HCEC 1CT (cell line): Measurements from ENCODE around the gene RGS1.

Experiments
- DNase-seq: peaks from one replicate; pipeline ENCODE4 v3.0.0-alpha.2; 2017

RGS1 gene

GRCh38 chr1:192584866-192585265, 9.3 kb downstream of the RGS1 start:
- DNase-seq: no peak

GRCh38 chr1:192587386-192588266, 12.1 kb downstream of the RGS1 start:
- DNase-seq: no peak

DNA sequence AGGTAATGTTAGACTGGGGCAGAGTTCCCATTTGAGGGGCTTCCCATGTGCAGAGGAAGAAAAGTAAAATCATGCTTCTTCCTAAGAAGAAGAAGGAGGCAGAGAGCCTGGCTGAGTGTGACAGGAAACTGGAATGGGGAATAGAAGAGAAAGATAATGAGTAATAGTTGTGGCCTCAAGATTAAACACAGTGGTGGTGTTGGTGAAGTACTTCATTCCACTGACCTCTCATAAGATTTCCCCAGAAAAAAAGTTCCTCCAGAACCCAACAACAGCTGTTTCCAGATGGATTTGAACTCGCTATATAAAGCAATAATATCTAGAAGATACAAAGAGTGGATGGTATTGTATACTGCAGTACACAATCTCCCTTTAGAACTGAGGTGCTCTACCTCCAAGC, 13.0 kb downstream of the RGS1 start:
- peak; percentile 81 for DNase-seq

GRCh38 chr1:192589813-192590212, 14.2 kb downstream of the RGS1 start:
- DNase-seq: peak; percentile 68

- DNase-seq: no peak
These were observed 16.9 kb downstream of the RGS1 start for GRCh38 chr1:192592517-192592916.

GRCh38 chr1:192592981-192593708, 17.6 kb downstream of the RGS1 start:
- peak; percentile 39 for DNase-seq

DNA sequence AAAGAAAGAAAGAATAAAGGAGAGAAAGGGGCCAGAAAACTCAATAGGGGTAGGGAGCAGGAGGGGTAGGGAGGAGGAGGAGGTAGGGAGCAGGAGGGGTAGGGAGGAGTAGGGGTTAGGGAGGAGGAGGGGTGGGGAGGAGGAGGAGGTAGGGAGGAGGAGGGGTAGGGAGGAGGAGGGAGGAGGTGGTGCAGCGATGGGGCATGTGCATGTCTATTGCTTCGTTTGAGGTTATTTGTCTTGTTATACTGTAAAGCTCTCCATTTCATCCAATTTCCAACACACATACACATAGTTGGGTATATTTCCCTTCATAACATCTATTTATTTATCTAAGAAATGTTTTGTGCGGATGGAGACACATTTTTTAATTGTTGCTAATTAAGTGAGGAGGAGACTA, 19.7 kb downstream of the RGS1 start:
- no peak for DNase-seq

DNA sequence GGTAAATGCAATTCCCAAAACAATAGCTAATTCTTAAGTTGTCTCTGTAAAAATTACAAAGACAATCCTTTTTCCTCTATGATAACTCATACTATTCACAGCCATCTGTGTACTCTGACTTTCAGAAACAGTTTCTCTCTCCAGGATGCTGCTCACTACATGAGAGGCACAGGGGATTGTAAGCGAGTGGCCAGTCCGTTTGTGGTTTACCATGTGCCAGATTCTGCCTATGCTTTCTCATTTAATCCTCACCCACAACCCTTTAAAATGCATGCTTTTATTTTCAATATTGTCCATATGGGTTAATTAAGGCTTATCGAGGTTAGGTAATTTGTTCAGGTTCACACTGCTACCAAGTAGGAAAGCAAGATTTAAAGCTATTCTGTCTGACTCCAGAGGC, 23.0 kb downstream of the RGS1 start:
- DNase-seq: no peak

DNA sequence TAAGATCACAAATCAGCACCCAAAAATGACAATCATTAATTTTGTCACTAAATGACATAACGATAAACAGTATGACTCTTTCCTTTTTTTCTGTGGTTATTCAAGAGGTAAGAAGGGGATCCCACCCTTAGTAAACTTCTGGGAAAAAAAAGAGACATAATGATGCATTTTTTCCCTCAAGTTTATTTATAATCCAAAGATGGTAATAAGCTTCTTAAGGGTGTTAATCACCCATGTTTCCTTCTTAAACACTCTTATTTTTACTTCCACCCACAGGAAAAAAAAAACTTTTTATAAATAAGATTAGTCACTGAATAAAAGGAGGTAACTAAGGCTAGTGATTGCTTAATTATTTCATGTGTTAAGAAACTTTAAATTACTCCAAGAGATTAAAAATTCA, 24.7 kb downstream of the RGS1 start:
- no peak for DNase-seq

DNA sequence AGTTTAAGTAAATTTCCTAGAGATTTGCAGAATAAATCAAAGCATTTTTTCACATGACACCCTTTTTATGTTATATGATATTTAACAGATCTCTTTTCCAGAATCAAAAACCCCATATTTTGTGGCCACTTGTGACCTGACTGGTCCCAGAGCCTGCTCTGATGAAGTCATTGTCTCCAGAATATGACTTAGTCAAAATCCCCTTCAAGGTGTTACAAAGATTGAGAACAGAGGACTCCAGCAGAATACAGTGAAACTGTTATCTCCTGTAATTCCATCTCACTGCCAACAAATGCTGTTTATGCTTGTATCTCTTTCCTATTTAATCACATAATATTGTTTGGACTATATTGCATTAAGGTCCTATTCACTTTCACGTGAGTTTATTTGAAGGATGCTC, 25.6 kb downstream of the RGS1 start:
- DNase-seq: no peak

DNA sequence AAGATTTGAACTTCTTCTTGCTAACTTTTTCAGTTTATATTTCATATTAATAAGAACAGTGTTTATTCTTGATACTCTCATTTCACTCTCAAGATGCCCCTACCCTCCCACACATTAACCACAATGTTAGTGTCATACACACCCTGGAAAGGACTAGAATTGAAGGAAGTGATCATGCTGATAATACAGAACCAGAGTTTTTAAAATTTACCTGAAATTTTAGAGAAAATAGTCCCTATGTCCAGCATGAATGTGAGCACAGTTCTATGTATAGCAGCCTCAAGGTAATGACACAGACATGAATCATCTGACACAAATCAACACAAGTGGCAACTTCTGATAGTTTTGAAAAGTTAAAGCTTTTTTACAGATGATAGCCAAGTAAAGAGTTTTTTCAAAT, 26.0 kb downstream of the RGS1 start:
- peak; percentile 52 for DNase-seq

GRCh38 chr1:192602757-192603156, 27.2 kb downstream of the RGS1 start:
- DNase-seq: no peak

GRCh38 chr1:192603218-192603787, 27.7 kb downstream of the RGS1 start:
- DNase-seq: no peak

DNA sequence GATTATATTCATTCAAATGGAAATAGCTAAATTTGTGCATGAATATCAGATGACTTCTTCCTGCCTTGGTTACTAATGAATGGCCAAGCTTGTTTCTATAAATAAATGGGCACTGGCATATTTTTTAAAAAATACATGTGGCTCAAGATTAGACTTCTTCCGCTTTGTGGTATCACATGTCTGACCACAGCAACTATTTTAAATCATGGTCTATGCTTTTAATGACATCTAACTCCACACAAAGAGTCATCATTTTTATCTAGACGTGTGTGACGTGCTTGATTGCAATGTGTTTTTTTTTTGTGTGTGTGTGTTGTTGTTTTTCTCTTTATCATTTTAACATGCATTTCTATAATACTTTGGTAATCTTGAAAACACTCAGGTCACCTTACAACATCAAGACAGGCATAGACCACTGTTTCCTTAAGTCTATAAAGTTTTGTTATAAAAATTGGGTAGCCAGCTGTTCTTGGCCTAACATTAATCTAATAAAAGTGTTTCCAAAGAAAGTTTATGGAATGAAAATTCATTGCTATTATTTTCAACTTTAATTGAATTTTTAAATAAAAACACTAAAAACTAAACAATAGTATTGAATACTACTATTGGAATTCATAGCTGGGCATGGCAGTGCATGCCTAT, 29.5 kb downstream of the RGS1 start:
- DNase-seq: no peak

DNA sequence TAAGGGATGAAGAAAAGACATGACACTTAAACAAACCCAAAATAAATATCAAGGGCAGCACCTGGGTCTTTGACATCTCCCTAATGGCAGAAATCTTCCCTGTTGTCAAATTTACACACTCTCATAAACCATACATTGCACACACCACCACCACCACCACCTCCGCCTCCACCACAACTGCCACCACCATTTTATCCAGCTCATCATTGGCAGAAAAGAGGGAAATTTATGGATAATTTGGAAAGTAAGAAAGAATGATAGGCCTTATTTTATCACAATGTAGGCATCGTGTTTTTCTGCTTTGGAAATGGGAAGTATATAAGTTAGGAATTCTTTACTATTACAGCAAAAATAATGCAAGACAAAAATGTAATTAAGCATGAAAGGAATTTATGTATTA, 33.1 kb downstream of the RGS1 start:
- DNase-seq: no peak

DNA sequence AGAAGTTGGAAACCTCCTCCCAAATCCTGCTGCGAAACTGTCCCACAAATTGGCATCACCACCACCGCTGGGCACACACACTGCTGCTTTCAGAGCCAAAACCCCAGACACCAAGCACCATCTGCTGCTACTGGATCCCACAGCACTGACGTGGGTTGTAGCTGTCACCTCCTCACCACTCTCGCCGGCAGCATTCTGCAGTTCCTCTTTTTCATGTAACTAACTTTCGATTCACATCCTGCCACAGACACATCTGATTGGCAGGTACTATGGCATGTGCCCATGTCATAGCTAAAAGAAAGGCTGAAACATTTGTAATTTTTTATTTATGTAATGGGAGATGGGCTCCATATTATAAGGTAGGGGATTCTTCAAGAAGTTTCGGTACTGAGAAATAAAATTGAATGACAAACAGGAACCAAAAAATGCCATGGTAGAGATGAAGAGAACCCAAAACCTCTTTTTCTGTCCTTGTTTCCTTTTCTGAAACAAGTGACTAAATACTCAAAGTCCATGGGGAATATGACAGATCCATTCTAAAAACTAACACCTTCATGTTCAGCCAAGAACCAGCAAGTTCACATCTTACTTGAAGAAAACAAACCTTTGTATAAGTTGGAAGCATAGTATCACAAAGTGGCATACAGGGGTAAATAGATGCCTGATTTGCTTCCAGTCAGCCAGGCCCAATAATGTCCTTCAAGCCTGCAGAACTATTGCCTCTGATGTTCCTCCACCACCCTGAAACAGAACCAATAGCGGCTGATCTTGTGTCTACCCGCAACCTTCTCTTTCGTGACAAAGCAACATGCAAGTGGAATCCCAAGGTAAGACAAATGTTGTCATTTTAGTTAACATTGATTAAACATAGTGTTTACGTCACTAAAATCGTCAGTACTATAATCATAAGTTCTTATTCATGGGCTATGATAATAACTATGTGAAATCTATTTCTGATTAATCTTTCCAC, 33.8 kb downstream of the RGS1 start:
- DNase-seq: no peak

GRCh38 chr1:192610112-192610889, 34.7 kb downstream of the RGS1 start:
- DNase-seq: peak; percentile 34

DNA sequence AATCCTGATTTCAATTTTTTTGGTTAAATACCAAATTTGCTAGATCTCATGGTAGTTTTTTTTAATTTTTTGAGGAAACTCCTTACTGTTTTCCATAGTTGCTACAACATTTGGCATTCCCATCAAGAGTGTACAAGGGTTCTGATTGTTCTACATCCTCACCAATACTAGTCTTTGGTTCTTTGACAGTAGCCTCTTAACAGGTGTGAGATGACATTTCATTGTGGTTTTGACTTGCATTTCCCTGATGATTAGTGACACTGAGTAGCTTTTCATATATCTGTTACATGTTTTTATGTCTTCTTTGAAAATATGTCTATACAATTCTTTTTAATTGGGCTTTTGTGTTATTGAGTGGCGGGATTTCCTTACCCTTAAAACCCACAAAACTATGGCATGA, 39.5 kb downstream of the RGS1 start:
- no peak for DNase-seq

DNA sequence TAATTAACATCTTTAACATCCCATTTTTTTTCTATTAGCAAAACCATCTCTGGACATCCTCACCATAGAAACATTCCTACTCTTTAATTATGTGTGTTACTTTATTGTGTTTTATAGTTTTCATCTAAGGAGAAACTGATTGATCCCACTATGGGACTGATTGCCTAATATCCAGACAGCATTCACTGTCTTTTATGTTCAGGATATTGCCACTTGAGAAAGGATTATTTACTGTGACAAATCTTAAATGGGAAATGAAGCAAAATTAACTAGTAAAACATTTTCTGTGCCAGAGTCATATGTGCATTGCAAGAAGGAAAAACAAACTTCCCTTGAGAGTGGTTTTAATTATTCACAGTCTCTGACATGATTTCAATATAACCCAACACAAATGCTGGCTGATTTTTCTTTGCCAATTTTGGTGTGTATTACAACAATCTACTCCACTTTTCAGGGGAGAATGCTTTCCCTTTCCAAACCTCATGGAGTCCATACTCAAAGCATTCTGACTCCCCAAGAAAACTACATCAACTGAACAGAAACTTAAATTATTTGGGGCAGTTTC, 44.6 kb downstream of the RGS1 start:
- no peak for DNase-seq

DNA sequence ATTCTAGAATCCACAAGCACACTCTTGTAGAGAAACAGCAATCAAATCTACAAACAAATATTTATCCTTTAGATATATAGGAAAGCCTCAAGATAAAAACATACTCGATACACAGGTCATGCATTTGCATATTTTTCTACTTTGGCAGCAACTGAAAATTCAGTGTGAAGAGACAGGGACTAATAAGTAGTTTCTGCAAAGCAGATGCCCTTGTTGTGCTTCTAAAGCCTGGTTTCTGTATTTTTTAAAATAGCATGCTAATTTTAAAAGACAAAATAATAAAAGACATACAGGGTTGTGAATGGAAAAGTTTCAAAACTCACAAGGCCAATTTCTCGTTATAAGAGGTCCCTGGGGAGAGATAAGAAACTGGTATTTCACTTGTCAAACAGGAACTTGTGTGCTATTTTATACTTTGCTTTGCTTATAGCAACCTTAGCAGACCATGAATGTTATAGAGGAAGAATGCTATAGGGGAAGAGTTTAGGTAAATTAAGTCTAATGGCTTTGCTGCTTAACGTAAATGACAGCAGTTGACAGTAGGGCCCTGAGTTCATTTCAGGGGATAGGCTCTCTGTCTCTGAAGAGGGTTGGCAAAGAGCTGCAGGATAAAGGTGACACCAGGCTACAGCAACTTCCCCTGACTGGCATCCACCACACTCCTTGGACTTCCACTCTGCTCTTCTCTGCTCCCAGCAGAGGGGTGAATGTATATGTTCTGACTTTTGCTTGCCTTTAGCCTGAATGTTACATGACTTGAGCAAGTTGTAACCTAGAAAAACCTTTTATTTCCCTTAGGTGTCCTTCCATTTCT, 51.0 kb downstream of the RGS1 start:
- DNase-seq: no peak
